ENCODE results near the gene ANAPC4. TPM values are rescaled to one million over a fixed set of nuclear protein-coding genes. Genes with fewer than 3 reads are reported as not detected.

Gene ANAPC4
- total RNA-seq, 6 donors from 2014 or later: 20.8 to 78.2 (median 27.2) TPM

GRCh38 chr4:25433966-25434827, 57.1 kb downstream of the ANAPC4 start:
- Histone ChIP-seq H3K36me3 (no peaks in the 10 kb centered on the region), H3K9me3 (no peaks in the 10 kb centered on the region), H3K4me3 (no peak overlapping the region), H3K27ac (no peak overlapping the region), H3K4me1 (no peaks in the 10 kb centered on the region), H3K27me3 (no peaks in the 10 kb centered on the region)
- 88 to 95% methylated on average over 14 of the region's 14 CpGs for WGBS, 2 donors
- DNase-seq (no peak), ATAC-seq (ENCODE audit: low FRiP score in 2 of 2) (no peak)
- no peak for TF ChIP-seq CTCF (IDR thresholded peaks at IDR 0.05)
- no peak for TF ChIP-seq EP300 (IDR thresholded peaks at IDR 0.05)
- no peak for TF ChIP-seq POLR2AphosphoS5 (IDR thresholded peaks at IDR 0.05)
- no peak for TF ChIP-seq POLR2A (IDR thresholded peaks at IDR 0.05)

- no peak for DNase-seq
- TF ChIP-seq POLR2AphosphoS5 (IDR thresholded peaks at IDR 0.05): no peak
- Histone ChIP-seq H3K4me1 (peaks cover 0 to 11% (median 10%) of the 10 kb centered on the region in 4 donors), H3K36me3 (no peaks in the 10 kb centered on the region), H3K27me3 (no peaks in the 10 kb centered on the region), H3K4me3 (no peak overlapping the region), H3K9me3 (no peaks in the 10 kb centered on the region), H3K27ac (no peak overlapping the region)
- no peak for ATAC-seq (ENCODE audit: low FRiP score in 2 of 2)
These were observed 60.9 kb downstream of the ANAPC4 start for GRCh38 chr4:25437926-25438325.

- H3K36me3 ChIP-seq: no peaks in the 10 kb centered on the region
- peak; percentile 56 to 82 for ATAC-seq (ENCODE audit: low FRiP score in 2 of 2)
- H3K9me3 ChIP-seq: no peaks in the 10 kb centered on the region
- no peak overlapping the region for H3K4me3 ChIP-seq
- TF ChIP-seq CTCF (IDR thresholded peaks at IDR 0.05) (peak; percentile 57 to 86 (median 70)), EP300 (IDR thresholded peaks at IDR 0.05) (no peak), POLR2AphosphoS5 (IDR thresholded peaks at IDR 0.05) (no peak), POLR2A (IDR thresholded peaks at IDR 0.05) (no peak)
- WGBS, 2 donors: 17 to 30% methylated on average over 2 of the region's 2 CpGs
- no peaks in the 10 kb centered on the region for H3K27me3 ChIP-seq
- DNase-seq: peak in 1 of 2 donors; percentile 71
- H3K4me1 ChIP-seq: peaks cover 0 to 17% (median 10%) of the 10 kb centered on the region in 4 donors
- H3K27ac ChIP-seq: peak overlapping the region in 1 of 4 donors; percentile 58
These were observed 62.9 kb downstream of the ANAPC4 start for GRCh38 chr4:25439918-25440477.

- H3K4me3 ChIP-seq: no peak overlapping the region
- no peaks in the 10 kb centered on the region for H3K36me3 ChIP-seq
- peaks cover 0 to 18% (median 10%) of the 10 kb centered on the region in 4 donors for H3K4me1 ChIP-seq
- no peaks in the 10 kb centered on the region for H3K27me3 ChIP-seq
- TF ChIP-seq EP300 (IDR thresholded peaks at IDR 0.05) (no peak), POLR2AphosphoS5 (IDR thresholded peaks at IDR 0.05) (no peak), POLR2A (IDR thresholded peaks at IDR 0.05) (no peak), CTCF (IDR thresholded peaks at IDR 0.05) (no peak)
- no peaks in the 10 kb centered on the region for H3K9me3 ChIP-seq
- ATAC-seq (ENCODE audit: low FRiP score in 2 of 2) (peak in 1 of 2 donors; percentile 31), DNase-seq (peak in 1 of 2 donors; percentile 54)
- peak overlapping the region in 3 of 4 donors; percentile 23 to 58 (median 55) for H3K27ac ChIP-seq
- 46 to 47% methylated on average over 8 of the region's 8 CpGs for WGBS, 2 donors
These were observed 63.5 kb downstream of the ANAPC4 start for GRCh38 chr4:25440478-25441030.

- Histone ChIP-seq H3K27me3 (no peaks in the 10 kb centered on the region), H3K36me3 (no peaks in the 10 kb centered on the region), H3K4me3 (no peak overlapping the region), H3K4me1 (peaks cover 0 to 24% (median 12%) of the 10 kb centered on the region in 4 donors), H3K9me3 (no peaks in the 10 kb centered on the region), H3K27ac (peak overlapping the region in 2 of 4 donors; percentile 43 to 82)
- TF ChIP-seq POLR2AphosphoS5 (IDR thresholded peaks at IDR 0.05): no peak
- no peak for TF ChIP-seq EP300 (IDR thresholded peaks at IDR 0.05)
- TF ChIP-seq CTCF (IDR thresholded peaks at IDR 0.05): peak in 5 of 6 experiments; percentile 26 to 67 (median 56)
- no peak for TF ChIP-seq POLR2A (IDR thresholded peaks at IDR 0.05)
- DNase-seq (peak in 1 of 2 donors; percentile 75), ATAC-seq (ENCODE audit: low FRiP score in 2 of 2) (peak; percentile 60 to 80)
- WGBS, 2 donors: 53% methylated on average over 6 of the region's 6 CpGs
These were observed 64.6 kb downstream of the ANAPC4 start for GRCh38 chr4:25441519-25442117.

Data from upper lobe of left lung (tissue), 6 donors.